Endothelial cell of umbilical vein (primary cell): ENCODE data around the gene TMEM26. TPM values are rescaled to one million over a fixed set of nuclear protein-coding genes. Genes with fewer than 3 reads are reported as not detected.

ENCODE experiments used
- BruUV-seq: library from RNA; stranded (reverse); fragments of 400-500 nt; replicated peaks from 2 replicates; lab custom pipeline; 2021; lab: Mats Ljungman, UMichigan
- CTCF ChIA-PET: fragments of 300-600, 350-600 bp; sonication (Branson Sonifier 250); formaldehyde crosslinking; loops from one replicate; lab custom pipeline; 2021; ENCODE audit warnings: antibody characterized with exemption, inconsistent platforms; lab: Charles Lee
- POLR2A ChIA-PET: fragments of 300-600, 350-600 bp; sonication (Branson Sonifier 250); formaldehyde crosslinking; loops from one replicate; lab custom pipeline; 2021; ENCODE audit warnings: antibody characterized with exemption, inconsistent platforms; lab: Charles Lee
- DNase-seq: peaks from one replicate; pipeline ENCODE4 v3.0.0-alpha.2; 2011; ENCODE audit warnings: low read depth, low spot score
- FAIRE-seq: peaks from 2 replicates; lab custom pipeline; 2011; peaks lifted over from hg19 to GRCh38; lab: Jason Lieb, UNC
- H2AFZ ChIP-seq: 2 replicates; pipeline ENCODE4 v1.6.0; 2012; ENCODE audit warnings: low read depth, low read length, control low read depth, inconsistent platforms
- H3K27ac ChIP-seq: 2 replicates; pipeline ENCODE4 v1.5.1; 2011; ENCODE audit warnings: low read depth, mild to moderate bottlenecking, control low read depth, low read length, moderate library complexity; ENCODE audit not compliant: insufficient read depth
- H3K27me3 ChIP-seq, 2 experiments: 2 replicates each; pipeline versions ENCODE4 v1.6.0 to v1.6.1; 2011; ENCODE audit warnings: low read length in 2 of 2, mixed read lengths in 1 of 2; ENCODE audit not compliant: control insufficient read depth in 2 of 2, insufficient read depth in 2 of 2
- H3K36me3 ChIP-seq, 2 experiments: 2 replicates in 1 of 2; 3 replicates in 1 of 2; pipeline ENCODE4 v1.5.1; 2011; ENCODE audit warnings: low read length in 2 of 2, mild to moderate bottlenecking in 1 of 2, moderate library complexity in 1 of 2; ENCODE audit not compliant: control insufficient read depth in 2 of 2, insufficient read depth in 2 of 2; ENCODE audit errors: extremely low read depth in 1 of 2
- H3K4me1 ChIP-seq: 3 replicates; pipeline ENCODE4 v1.5.1; 2011; ENCODE audit warnings: mild to moderate bottlenecking, low read length; ENCODE audit not compliant: control insufficient read depth, insufficient read depth; ENCODE audit errors: extremely low read depth
- H3K4me2 ChIP-seq: 2 replicates; pipeline ENCODE4 v1.6.1; 2011; ENCODE audit warnings: low read length, control low read depth, mixed read lengths; ENCODE audit not compliant: insufficient read depth
- H3K4me3 ChIP-seq, 3 experiments: fragments of 200-600 bp in 1 of 3; sonication (generic), shearing (Covaris generic) in 1 of 3; replicated peaks in 1 of 3; 2 replicates each; pipeline ENCODE4 v1.5.1; 2011 to 2016; ENCODE audit warnings: control low read depth in 3 of 3, low read length in 3 of 3, mild to moderate bottlenecking in 2 of 3, inconsistent platforms in 1 of 3, low read depth in 1 of 3, moderate library complexity in 1 of 3; ENCODE audit not compliant: insufficient read depth in 1 of 3
- H3K79me2 ChIP-seq: 2 replicates; pipeline ENCODE4 v1.6.0; 2012; ENCODE audit warnings: low read length, inconsistent platforms; ENCODE audit not compliant: control insufficient read depth, insufficient read depth
- H3K9ac ChIP-seq: replicated peaks from 2 replicates; pipeline ENCODE3; 2011; ENCODE audit warnings: low read length, control low read depth; ENCODE audit not compliant: insufficient read depth; ENCODE audit errors: extremely low read depth
- H3K9me1 ChIP-seq: replicated peaks from 3 replicates; pipeline ENCODE4 v1.6.0; 2011; ENCODE audit warnings: mild to moderate bottlenecking, low read length; ENCODE audit not compliant: control insufficient read depth, insufficient read depth; ENCODE audit errors: extremely low read depth
- H3K9me3 ChIP-seq: replicated peaks from 2 replicates; pipeline ENCODE4 v1.5.1; 2012; ENCODE audit warnings: low read length, inconsistent platforms; ENCODE audit not compliant: control insufficient read depth, insufficient read depth
- H4K20me1 ChIP-seq: replicated peaks from 2 replicates; pipeline ENCODE3; 2011; ENCODE audit warnings: mild to moderate bottlenecking, low read length; ENCODE audit not compliant: control insufficient read depth, insufficient read depth; ENCODE audit errors: extremely low read depth
- EZH2 ChIP-seq: IDR thresholded peaks from 2 replicates; pipeline ENCODE4 v1.6.1; 2012; ENCODE audit warnings: borderline replicate concordance, low read depth, mild to moderate bottlenecking, moderate library complexity, low read length, inconsistent platforms; ENCODE audit not compliant: severe bottlenecking
- FOS ChIP-seq: IDR thresholded peaks from 2 replicates; pipeline ENCODE4 v1.6.1; 2011; ENCODE audit warnings: mild to moderate bottlenecking, low read length, moderate library complexity, borderline replicate concordance; ENCODE audit not compliant: insufficient read depth
- GATA2 ChIP-seq: IDR thresholded peaks from 2 replicates; pipeline ENCODE4 v1.7.0; 2011; ENCODE audit warnings: low read depth, mild to moderate bottlenecking, moderate library complexity, mixed read lengths, low read length; ENCODE audit not compliant: insufficient read length, insufficient read depth
- JUN ChIP-seq: IDR thresholded peaks from 2 replicates; pipeline ENCODE4 v1.6.1; 2011; ENCODE audit warnings: borderline replicate concordance, low read depth; ENCODE audit not compliant: insufficient read length, insufficient read depth
- MYC ChIP-seq: IDR thresholded peaks from one replicate; pipeline ENCODE4 v1.6.1; 2011; ENCODE audit warnings: mild to moderate bottlenecking, low read depth, low read length
- POLR2A ChIP-seq: IDR thresholded peaks from 2 replicates; pipeline ENCODE4 v1.6.1; 2012; ENCODE audit warnings: low read depth, mild to moderate bottlenecking, control low read depth, low read length
- POLR2AphosphoS5 ChIP-seq: IDR thresholded peaks from 2 replicates; pipeline ENCODE4 v1.6.1; 2012; ENCODE audit warnings: low read depth, mild to moderate bottlenecking, control low read depth, low read length, moderate library complexity; ENCODE audit not compliant: insufficient read depth
- dilution Hi-C: fragments of 300-500 bp; cut with MboI; formaldehyde crosslinking; loops from one replicate; pipeline ENCODE4 v1.15.0; 2019; ENCODE audit warnings: low sequenced_read_pairs; ENCODE audit not compliant: extremely low pct_ligation_motif_present
- intact Hi-C: fragments of 100-400 bp; cut with micrococcal nuclease; formaldehyde crosslinking; loops from one replicate; pipeline ENCODE4 v1.10.0; 2022
- polyA plus RNA-seq, 4 experiments: library from polyadenylated mRNA; depleted of rRNA in 3 of 4; stranded (reverse) in 3 of 4; unstranded in 1 of 4; fragments of >200 nt; gene quantifications; 2 replicates each; pipeline versions ENCODE4 v1.2.1 to v1.2.3, GENCODE V29; 2011 to 2012; ENCODE audit warnings: missing spikeins in 1 of 4
- total RNA-seq: library from RNA; stranded (reverse); gene quantifications from 2 replicates; pipeline ENCODE4 v1.2.3, GENCODE V29; 2021
- TF ChIP-seq, protein P1 (sequence below): IDR thresholded peaks from 2 replicates; pipeline ENCODE4 v1.6.1; 2011; ENCODE audit not compliant: insufficient read depth, insufficient read length
- TF ChIP-seq, protein P2 (sequence below), 2 donors: IDR thresholded peaks; 1 replicate in 1 of 2; 2 replicates in 1 of 2; pipeline ENCODE4 v1.5.1; 2011; ENCODE audit warnings: low read length in 2 of 2, mild to moderate bottlenecking in 2 of 2, moderate library complexity in 2 of 2, control low read depth in 1 of 2, inconsistent platforms in 1 of 2, low read depth in 1 of 2; ENCODE audit not compliant: insufficient read depth in 1 of 2; ENCODE audit errors: extremely low read depth in 1 of 2

Gene TMEM26
- total and polyA plus RNA-seq, 2 donors (not counting 3 experiments of a cell fraction or from before 2014, with no cell fraction given), result 0.07 to 0.27 TPM

DNA sequence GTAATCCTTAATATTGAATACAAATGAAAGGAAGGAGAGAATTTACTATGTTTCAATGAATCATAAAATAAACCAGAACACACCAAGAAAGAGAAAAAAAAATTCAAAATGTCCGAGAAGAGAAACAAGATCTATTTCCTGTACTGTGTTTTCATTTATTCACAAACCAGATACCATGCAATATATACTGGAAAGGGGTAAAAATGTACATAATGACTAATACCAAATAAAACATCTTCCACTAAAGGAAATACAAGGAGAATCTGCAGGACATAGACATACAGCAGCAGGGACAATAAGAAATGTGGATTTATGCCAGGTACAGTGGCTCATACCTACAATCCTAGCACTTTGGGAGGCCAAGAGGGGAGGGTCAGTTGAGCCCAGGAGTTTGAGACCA lies 24.3 kb upstream of the TMEM26 start:
- TF ChIP-seq FOS (peak; percentile 31), JUN (no peak)
- dilution Hi-C loops (no loop called here), intact Hi-C loops (loop anchor here (2.0 to 10.0 kb wide), 4 partner anchors 147 to 660 kb away; no protein-coding TSS in a partner anchor)
- no peaks in the 10 kb centered on the region for H3K9me3 ChIP-seq
- no peaks in the 10 kb centered on the region for H4K20me1 ChIP-seq
- POLR2A ChIA-PET, result no interaction called here
- BruUV-seq, result no TSS peak
- no peaks in the 10 kb centered on the region for H3K27me3 ChIP-seq
- peak overlapping the region; percentile 7 for H2AFZ ChIP-seq
- H3K27ac ChIP-seq, result no peak overlapping the region
- H3K36me3 ChIP-seq, result no peaks in the 10 kb centered on the region
- H3K4me2 ChIP-seq, result peak overlapping the region; percentile 36
- H3K9me1 ChIP-seq, result no peaks in the 10 kb centered on the region
- peaks cover 22% of the 10 kb centered on the region for H3K4me1 ChIP-seq
- H3K9ac ChIP-seq, result no peak overlapping the region
- DNase-seq (no peak), FAIRE-seq (peak; percentile 60)
- CTCF ChIA-PET, result interaction anchor here (0.6 to 2.0 kb wide), 4 partner anchors 10 to 174 kb away, joined by 3 to 6 read pairs (median 3); no protein-coding TSS in a partner anchor
- no peak overlapping the region for H3K4me3 ChIP-seq
- H3K79me2 ChIP-seq, result no peaks in the 10 kb centered on the region

DNA sequence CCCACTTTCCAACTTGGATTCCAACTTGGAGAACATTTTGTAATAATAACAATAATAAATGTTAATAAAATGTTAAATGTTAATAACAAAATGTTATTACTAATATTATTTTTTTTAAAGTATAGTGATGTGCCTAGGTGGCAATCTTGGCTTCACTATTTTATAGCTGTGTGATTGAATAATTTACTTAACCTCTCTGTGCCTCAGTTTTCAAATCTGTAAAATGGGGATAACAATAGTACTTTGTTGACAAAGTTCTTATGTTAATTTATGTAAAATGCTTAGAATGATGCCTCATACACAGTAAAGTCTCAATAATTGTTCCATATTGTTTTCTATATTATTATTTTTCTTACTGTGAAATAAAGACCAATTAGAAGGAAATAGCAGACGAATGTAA lies 23.3 kb upstream of the TMEM26 start:
- FAIRE-seq, result no peak
- ChIA-PET CTCF (interaction anchor here (0.8 to 2.0 kb wide), 2 partner anchors 11 to 274 kb away, joined by 3 to 6 read pairs; no protein-coding TSS in a partner anchor), POLR2A (no interaction called here)
- intact Hi-C loops (loop anchor here (2.0 to 10.0 kb wide), 4 partner anchors 148 to 659 kb away; no protein-coding TSS in a partner anchor), dilution Hi-C loops (no loop called here)
- Histone ChIP-seq H3K79me2 (no peaks in the 10 kb centered on the region), H4K20me1 (no peaks in the 10 kb centered on the region), H3K36me3 (no peaks in the 10 kb centered on the region), H3K4me3 (no peak overlapping the region), H3K4me2 (no peak overlapping the region), H2AFZ (no peak overlapping the region), H3K27ac (no peak overlapping the region), H3K4me1 (peaks cover 26% of the 10 kb centered on the region), H3K9me3 (no peaks in the 10 kb centered on the region), H3K27me3 (no peaks in the 10 kb centered on the region), H3K9ac (no peak overlapping the region), H3K9me1 (no peaks in the 10 kb centered on the region)
- TF ChIP-seq, protein P1, sequence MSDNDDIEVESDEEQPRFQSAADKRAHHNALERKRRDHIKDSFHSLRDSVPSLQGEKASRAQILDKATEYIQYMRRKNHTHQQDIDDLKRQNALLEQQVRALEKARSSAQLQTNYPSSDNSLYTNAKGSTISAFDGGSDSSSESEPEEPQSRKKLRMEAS, result no peak
- TF ChIP-seq GATA2 (no peak), POLR2A (no peak), MYC (no peak), EZH2 (no peak), JUN (no peak), POLR2AphosphoS5 (no peak), FOS (no peak)
- TF ChIP-seq, protein P2, sequence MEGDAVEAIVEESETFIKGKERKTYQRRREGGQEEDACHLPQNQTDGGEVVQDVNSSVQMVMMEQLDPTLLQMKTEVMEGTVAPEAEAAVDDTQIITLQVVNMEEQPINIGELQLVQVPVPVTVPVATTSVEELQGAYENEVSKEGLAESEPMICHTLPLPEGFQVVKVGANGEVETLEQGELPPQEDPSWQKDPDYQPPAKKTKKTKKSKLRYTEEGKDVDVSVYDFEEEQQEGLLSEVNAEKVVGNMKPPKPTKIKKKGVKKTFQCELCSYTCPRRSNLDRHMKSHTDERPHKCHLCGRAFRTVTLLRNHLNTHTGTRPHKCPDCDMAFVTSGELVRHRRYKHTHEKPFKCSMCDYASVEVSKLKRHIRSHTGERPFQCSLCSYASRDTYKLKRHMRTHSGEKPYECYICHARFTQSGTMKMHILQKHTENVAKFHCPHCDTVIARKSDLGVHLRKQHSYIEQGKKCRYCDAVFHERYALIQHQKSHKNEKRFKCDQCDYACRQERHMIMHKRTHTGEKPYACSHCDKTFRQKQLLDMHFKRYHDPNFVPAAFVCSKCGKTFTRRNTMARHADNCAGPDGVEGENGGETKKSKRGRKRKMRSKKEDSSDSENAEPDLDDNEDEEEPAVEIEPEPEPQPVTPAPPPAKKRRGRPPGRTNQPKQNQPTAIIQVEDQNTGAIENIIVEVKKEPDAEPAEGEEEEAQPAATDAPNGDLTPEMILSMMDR (IDR thresholded peaks at IDR 0.05; ENCODE audit: extremely low read depth in 1 of 2, insufficient read depth in 1 of 2, low read depth in 1 of 2, low read length in 2 of 2), result no peak
- no peak for DNase-seq
- no TSS peak for BruUV-seq
